ENCODE results near the gene NAV3. TPM values are rescaled to one million over a fixed set of nuclear protein-coding genes. Genes with fewer than 3 reads are reported as not detected.

NAV3 gene
- total and polyA plus RNA-seq, 12 donors, result 5.0 to 53.4 (median 25.9) TPM

DNA sequence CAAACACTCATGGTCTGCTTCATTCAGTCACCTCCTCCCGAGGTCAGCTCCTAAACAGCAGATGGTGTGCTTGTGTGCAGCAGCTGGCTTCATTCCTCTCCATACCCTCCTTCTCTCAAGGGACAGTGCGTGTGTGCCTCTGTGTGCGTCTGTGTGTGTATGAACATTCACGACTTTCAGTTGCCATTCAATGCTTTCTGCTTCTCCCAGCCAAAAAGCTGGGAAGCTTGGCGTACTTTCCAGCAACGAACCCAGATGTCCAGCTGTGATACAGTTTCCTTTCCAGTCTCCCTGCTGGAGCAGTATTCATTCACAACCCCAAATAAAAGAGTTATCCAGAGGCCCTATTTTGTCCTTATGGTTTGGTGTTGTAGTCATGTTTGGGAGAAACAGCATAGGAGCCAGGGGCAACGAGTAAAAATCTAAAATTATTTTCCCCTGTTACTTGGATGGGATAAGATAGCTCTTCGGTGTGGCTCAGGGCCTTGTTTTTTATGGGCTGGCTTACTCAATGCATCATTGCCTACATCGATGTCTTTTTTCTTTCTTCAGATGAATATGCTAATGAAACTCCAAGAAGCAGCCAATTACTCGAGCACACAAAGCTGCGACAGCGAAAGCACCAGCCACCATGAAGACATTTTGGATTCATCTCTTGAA, 379.3 kb downstream of the NAV3 start:
- Histone ChIP-seq H3K36me3 (replicated peaks in 1 of 2) (peaks cover 0 to 3% of the 10 kb centered on the region in 2 donors), H3K27me3 (no peaks in the 10 kb centered on the region), H3K4me3 (no peak overlapping the region), H3K9me3 (replicated peaks in 1 of 3) (no peaks in the 10 kb centered on the region), H3K27ac (no peak overlapping the region), H3K4me1 (replicated peaks in 1 of 2) (no peaks in the 10 kb centered on the region)
- DNase-seq, result no peak
- intact Hi-C loops (cut with DNase I), result no loop called here
- 88 to 89% (median 88%) methylated on average over 12 of the region's 12 CpGs for WGBS, 4 donors
- TF ChIP-seq, protein P1, sequence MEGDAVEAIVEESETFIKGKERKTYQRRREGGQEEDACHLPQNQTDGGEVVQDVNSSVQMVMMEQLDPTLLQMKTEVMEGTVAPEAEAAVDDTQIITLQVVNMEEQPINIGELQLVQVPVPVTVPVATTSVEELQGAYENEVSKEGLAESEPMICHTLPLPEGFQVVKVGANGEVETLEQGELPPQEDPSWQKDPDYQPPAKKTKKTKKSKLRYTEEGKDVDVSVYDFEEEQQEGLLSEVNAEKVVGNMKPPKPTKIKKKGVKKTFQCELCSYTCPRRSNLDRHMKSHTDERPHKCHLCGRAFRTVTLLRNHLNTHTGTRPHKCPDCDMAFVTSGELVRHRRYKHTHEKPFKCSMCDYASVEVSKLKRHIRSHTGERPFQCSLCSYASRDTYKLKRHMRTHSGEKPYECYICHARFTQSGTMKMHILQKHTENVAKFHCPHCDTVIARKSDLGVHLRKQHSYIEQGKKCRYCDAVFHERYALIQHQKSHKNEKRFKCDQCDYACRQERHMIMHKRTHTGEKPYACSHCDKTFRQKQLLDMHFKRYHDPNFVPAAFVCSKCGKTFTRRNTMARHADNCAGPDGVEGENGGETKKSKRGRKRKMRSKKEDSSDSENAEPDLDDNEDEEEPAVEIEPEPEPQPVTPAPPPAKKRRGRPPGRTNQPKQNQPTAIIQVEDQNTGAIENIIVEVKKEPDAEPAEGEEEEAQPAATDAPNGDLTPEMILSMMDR (IDR thresholded peaks at IDR 0.05), result no peak
- TF ChIP-seq POLR2A (IDR thresholded peaks at IDR 0.05), result no peak

- no peaks in the 10 kb centered on the region for H3K27me3 ChIP-seq
- H3K27ac ChIP-seq, result no peak overlapping the region
- TF ChIP-seq, protein P1 (IDR thresholded peaks at IDR 0.05), result no peak
- TF ChIP-seq POLR2A (IDR thresholded peaks at IDR 0.05), result no peak
- H3K4me3 ChIP-seq, result no peak overlapping the region
- no peak for DNase-seq
- no peaks in the 10 kb centered on the region for H3K9me3 ChIP-seq (replicated peaks in 1 of 3)
- H3K4me1 ChIP-seq (replicated peaks in 1 of 2), result no peaks in the 10 kb centered on the region
- WGBS, 4 donors, result 87 to 100% (median 96%) methylated on average over 1 of the region's 1 CpG
- intact Hi-C loops (cut with DNase I), result no loop called here
- H3K36me3 ChIP-seq (replicated peaks in 1 of 2), result peaks cover 0 to 3% of the 10 kb centered on the region in 2 donors
Observed at GRCh38 chr12:78210506-78210860, 379.8 kb downstream of the NAV3 start.

GRCh38 chr12:78210894-78211302, 380.2 kb downstream of the NAV3 start:
- Histone ChIP-seq H3K4me1 (replicated peaks in 1 of 2) (no peaks in the 10 kb centered on the region), H3K4me3 (no peak overlapping the region), H3K27ac (no peak overlapping the region), H3K36me3 (replicated peaks in 1 of 2) (peaks cover 0 to 3% of the 10 kb centered on the region in 2 donors), H3K27me3 (no peaks in the 10 kb centered on the region), H3K9me3 (replicated peaks in 1 of 3) (no peaks in the 10 kb centered on the region)
- intact Hi-C loops (cut with DNase I), result no loop called here
- 69 to 87% (median 82%) methylated on average over 4 of the region's 4 CpGs for WGBS, 4 donors
- TF ChIP-seq, protein P1 (IDR thresholded peaks at IDR 0.05), result no peak
- TF ChIP-seq POLR2A (IDR thresholded peaks at IDR 0.05), result no peak
- DNase-seq, result no peak

DNA sequence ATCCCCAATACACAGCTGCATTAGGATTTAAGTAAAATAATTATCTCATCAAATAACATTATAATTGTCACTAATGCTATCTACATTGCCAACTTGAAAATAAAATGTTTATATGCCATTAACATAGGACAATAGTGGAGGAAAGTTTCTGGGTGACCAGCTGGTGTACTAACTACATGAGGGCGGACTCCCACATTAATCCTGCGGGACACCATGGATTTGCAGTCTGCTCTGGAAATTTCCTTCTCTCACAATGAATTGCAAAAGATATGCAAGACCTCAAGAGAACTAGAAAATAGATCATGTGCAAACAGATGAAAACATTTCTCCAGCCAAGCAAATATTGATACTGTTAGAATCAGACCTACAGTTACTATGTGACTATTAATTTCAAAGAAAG, 390.1 kb downstream of the NAV3 start:
- TF ChIP-seq POLR2A (IDR thresholded peaks at IDR 0.05), result no peak
- TF ChIP-seq, protein P1 (IDR thresholded peaks at IDR 0.05), result no peak
- no peaks in the 10 kb centered on the region for H3K36me3 ChIP-seq (replicated peaks in 1 of 2)
- no peaks in the 10 kb centered on the region for H3K4me1 ChIP-seq (replicated peaks in 1 of 2)
- no peak overlapping the region for H3K4me3 ChIP-seq
- intact Hi-C loops (cut with DNase I), result no loop called here
- 72 to 95% (median 84%) methylated on average over 2 of the region's 2 CpGs for WGBS, 4 donors
- H3K27ac ChIP-seq, result no peak overlapping the region
- H3K9me3 ChIP-seq (replicated peaks in 1 of 3), result no peaks in the 10 kb centered on the region
- H3K27me3 ChIP-seq, result no peaks in the 10 kb centered on the region
- DNase-seq, result no peak
